HG03045 (cell line): ENCODE data around the gene STK16.
A peak's percentile ranks its signal among the peaks of the same experiment; 100 is the strongest.

Source experiments
- ATAC-seq: cut with Tn5 transposase; IDR thresholded peaks from one replicate; pipeline ENCODE4 v1.9.1; 2021; ENCODE audit warnings: mild to moderate bottlenecking, moderate library complexity; ENCODE audit not compliant: unreplicated experiment

The STK16 gene

DNA sequence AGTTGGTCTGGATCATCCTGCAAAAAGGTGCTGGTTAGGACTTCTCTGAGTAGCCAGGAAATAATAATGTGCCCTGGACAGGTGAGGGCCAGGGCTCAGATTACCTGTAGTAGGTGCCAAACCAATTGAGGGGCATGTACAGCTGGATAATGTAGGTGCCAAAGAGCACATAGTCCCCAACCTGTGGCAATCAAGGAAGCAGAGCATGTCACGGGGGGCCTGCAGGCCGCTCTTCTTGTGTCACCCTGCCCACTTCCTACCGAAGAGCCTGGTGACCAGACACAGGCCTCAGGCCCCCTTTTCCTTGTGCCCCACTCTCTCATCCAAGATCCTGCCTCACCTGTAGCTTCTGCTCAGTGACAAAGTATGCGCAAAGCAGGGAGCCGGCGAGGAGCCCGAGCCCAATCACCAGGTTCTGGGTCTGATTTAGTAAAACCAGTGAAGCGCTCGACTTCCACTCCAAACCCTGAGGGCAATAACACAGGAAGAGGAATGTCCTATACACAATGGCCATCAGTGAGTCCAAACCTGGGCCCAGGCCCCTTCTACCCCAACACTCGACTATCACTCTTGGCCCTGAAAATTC is 31.7 kb upstream of the STK16 start:
- ATAC-seq: no peak

- ATAC-seq: no peak
Measured at GRCh38 chr2:219214141-219214540, 31.1 kb upstream of the STK16 start.

DNA sequence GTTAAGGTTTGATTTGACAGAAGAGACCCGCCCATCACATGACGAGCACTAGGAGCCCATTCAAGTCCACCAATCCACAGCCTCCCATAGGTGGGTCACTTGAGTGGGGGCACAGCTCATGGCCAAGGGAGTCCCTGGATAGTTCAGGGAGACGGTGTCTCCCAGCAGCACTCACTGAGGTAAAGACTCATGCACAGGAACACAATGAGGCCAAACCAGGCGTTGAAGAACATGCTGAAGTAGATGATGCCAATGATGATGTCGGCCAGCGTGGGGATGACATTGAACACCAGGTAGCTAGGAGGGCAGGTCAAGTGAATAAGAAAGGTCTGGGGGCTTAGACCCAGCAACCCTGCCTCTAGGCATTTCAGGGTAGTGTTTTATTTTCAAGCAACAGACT is 30.5 kb upstream of the STK16 start:
- no peak for ATAC-seq

DNA sequence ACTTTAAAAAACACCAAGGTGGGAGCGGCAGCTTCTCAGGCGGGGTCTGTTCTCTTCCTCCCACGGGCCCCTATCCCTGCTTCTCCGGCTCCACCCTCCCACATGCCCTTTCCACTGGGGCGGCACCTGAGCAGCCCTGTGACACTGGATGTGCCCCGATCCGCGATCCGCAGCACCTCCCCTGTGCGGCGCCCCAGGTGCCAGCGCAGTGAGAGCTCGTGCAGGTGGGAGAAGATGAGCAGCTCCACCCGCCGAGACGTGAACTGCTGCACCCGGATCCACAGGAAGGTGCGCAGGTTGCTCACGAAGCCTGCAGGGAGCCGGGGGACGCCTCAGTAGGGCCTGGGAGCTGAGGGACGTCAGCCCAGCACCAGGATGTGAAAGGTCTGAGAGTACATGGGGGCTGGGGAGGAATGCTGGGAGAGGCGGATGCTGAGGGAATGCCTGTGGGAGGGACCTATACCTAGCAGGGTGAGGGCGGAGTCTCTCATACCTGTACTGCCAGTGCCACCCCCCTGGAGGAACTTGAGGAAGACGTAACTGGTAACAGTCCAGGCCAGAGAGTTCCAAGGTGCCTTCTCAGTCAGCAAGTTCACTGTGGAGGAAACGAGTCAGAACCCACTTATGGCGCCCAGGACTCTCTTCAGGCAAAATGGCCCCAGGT is 29.3 kb upstream of the STK16 start:
- no peak for ATAC-seq

- no peak for ATAC-seq
Measured at GRCh38 chr2:219216535-219216915, 28.8 kb upstream of the STK16 start.

- ATAC-seq: peak; percentile 18
Measured at GRCh38 chr2:219218217-219218731, 27.0 kb upstream of the STK16 start.

DNA sequence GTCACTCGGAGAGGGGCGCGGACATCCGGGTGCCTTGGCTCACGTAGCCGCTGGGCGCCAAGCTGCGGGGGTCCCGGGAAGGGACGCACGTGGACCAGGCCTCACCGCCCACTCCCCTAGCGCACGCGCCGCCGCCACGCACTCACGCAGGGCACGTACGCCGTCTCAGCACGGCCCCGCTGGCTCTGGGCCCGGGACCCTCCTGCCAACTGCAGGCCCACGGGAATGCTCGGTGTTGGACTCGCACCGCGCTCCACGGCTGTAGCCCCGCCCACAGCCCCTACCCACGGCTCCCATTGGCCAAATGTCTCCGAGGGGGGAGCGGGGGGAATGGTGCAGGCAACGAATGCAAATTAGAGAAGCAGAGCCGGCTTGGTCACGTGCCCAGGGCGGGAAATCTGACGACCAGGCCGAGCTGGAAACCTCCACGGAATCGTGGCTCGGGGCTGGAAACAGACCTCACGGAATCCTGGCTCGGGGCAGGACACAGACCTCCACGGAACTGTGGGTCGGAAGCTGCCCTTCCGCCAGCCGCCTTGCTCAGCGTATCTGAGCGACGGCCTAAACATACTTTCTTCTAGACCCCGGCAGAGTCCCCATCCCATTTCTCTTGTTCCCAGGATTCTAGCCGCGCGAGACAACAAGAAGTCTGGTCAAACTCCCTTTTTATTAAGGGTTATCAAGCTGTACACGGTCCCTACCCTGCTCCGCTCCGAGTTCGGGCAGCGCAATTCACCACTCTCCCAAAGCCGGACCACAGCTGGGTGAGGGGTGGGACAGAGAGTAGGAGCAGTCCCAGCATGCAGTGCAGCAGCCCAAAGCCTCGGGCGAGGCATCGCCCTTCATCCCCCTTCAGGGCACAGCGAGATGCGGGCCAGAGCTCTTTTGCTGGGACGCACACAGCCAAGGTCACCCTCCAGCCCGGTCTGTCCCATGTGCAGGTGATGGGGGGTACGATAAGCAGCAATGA is 26.3 kb upstream of the STK16 start, which contains the start of gene ABCB6:
Gene ABCB6 (minus strand): TSS at position 227 of the 970 bp plus-strand sequence. CDS start 285 bp downstream, outside the sequence.
- ATAC-seq: peak; percentile 67

DNA sequence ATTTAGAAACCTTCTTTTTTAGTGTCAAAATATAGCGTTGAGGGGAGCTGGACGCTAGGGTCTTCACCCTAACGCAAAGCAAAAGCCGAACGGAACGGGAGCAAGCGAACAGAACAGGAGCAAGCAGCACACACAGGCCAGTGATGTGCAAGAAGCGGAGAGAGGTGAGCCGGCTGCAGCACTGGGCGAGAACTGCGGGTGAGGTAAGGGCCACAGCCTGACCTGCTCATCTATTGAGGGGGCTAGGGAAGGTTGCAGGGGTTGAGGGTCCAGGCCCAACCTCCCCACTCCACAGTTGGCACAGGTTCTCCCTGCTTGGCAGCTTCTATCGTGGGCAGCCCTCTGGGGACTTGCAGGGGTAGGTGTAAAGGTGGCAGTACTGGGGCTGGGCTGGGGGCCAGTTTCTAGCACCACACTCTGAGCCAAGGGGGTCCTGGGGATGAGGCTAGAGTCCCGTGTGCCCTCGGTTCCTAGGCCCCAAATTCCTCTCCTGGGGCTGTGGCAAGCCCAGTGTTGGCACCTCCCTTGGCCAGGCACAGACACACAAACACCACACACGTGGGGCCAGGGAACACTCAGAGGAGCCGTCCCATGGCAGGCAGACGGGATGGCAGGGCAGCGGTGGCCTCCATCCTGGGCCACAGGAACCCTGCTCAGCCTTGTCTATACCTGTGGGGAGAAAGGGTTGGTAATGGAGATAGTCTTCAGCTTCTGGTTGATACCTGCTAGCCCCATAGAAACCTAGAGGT is 25.3 kb upstream of the STK16 start:
- ATAC-seq: no peak

GRCh38 chr2:219220652-219221402 is 24.5 kb upstream of the STK16 start:
- ATAC-seq: no peak

DNA sequence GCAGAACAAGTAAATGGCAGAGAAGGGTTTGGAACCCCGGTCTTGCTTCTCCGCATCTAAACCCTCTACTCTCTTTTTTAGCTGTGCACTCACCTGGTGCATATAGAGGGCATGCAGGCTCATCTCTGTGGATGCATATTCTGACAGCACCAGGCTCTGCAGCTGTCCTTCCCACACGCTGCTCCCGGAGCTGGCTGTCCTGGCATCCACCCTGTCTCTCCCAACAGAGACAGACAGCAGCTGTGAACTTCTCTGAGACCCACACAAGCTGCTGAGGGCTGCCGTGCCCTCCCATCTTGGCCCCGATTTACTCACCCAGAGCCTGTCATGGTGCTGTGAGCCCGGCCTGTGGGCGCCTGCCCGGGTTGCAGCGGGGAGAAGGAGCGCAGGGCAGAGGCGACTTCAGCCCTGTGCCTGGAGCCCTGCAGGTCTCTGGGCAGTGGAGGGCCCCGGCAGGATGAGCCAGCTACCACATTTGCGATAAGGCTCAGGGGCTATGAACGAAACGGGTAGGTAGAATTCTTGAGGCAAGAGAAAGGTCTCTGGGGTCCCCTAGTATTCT is 23.2 kb upstream of the STK16 start:
- no peak for ATAC-seq

GRCh38 chr2:219223831-219224610 is 21.3 kb upstream of the STK16 start:
- no peak for ATAC-seq

DNA sequence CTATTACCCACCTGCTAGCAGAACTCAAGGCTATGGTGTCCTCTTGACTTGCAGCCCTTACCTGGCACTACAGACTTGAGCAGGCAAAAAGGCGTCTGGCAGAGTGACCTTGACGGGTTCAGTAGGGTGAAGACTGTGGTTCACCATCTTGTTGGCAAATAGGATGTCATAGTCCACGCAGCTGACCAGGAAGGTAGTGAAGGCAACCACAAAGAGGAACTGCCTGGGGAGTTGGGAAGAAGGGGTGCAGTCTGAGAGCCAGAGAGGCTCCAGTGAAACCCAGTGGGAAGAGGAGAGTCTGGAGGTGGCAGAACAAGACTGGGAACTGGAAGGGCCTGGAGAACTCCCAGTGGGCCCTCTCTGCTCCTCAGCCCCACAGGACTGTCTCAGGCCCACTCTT is 19.9 kb upstream of the STK16 start:
- ATAC-seq: no peak

GRCh38 chr2:219228041-219228910 is 17.0 kb upstream of the STK16 start:
- no peak for ATAC-seq

- no peak for ATAC-seq
Measured at GRCh38 chr2:219228911-219229304, 16.4 kb upstream of the STK16 start.

DNA sequence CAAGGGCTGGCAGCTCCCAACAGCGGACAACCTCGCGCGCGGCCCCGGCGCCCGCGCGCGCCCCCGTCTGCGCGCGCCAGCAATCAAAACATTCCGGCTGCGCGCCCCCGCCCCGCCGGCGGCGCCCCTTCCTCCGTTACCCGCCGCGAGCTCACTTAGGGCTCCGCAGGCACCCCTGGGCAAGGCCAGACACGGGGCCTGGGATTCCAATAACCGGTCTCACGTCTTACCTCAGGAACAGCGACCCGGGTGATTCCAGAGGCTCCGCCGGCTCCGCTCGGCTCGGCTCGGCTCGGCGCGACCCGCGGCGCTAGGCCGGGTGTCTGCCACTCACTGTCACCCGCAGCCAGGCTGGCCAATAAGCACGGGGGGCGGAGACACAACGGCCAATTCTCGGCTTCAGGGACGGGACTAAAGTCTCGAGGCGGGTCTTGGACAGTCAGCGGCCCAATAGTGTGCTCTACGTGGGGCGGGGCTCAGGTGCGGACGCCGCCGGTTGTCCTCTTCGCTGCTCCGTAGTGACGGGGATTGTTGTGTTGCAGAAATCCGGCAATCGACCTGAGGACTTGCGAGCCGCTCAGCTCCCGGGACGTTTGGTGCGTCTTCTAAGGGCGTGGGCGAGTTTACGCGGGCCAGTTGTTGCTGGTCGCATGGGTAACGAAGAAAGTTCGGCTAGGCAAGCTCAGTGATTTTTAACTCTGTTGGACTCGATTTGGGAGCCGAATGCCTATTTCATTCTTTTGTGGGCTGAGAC is 15.8 kb upstream of the STK16 start, which contains the start of the genes ANKZF1 and ATG9A:
Gene ANKZF1 (plus strand): TSS at position 502 of the 754 bp plus-strand sequence. CDS start 452 bp downstream, outside the sequence.
Gene ATG9A (minus strand): TSS at position 332 of the 754 bp plus-strand sequence. CDS start 1,612 bp downstream, outside the sequence.
- ATAC-seq: peak; percentile 96

GRCh38 chr2:219230059-219230540 is 15.2 kb upstream of the STK16 start:
- ATAC-seq: no peak

DNA sequence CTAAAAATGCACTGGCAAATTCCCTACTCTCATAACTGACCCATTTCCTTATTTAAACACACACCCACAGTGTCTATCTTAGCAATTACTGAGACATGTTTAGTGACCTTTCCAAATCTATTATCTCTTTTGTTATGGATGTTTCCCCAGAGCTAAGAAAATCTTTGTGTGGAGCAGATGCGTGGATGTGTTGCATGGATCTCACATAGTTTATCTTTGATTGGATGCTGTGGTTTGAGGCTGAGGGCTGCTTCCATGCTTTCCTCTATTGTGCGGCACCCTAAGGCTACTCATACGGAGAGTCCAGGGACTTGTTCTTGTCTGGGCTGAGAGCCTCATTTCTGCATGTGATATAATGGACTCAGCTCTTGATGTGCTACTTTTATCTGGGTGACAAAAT is 10.9 kb upstream of the STK16 start:
- ATAC-seq: no peak
